ENCODE results near the gene PIP4K2B. TPM values are rescaled to one million over a fixed set of nuclear protein-coding genes. Genes with fewer than 3 reads are reported as not detected.

Gene PIP4K2B
- total RNA-seq, 1 experiment from 2014 or later = 42.2 TPM

- no peak for DNase-seq (ENCODE audit: low read depth)
Observed at GRCh38 chr17:38779965-38780752, 19.2 kb downstream of the PIP4K2B start.

GRCh38 chr17:38777641-38778250 lies 21.6 kb downstream of the PIP4K2B start:
- no peak for DNase-seq (ENCODE audit: low read depth)

- no peak for DNase-seq (ENCODE audit: low read depth)
Observed at GRCh38 chr17:38773258-38773657, 26.1 kb downstream of the PIP4K2B start.

GRCh38 chr17:38768417-38768816 lies 30.9 kb downstream of the PIP4K2B start:
- DNase-seq (ENCODE audit: low read depth) = no peak

GRCh38 chr17:38766341-38766740 lies 33.0 kb downstream of the PIP4K2B start:
- DNase-seq (ENCODE audit: low read depth) = no peak

GRCh38 chr17:38762231-38762630 lies 37.1 kb downstream of the PIP4K2B start:
- no peak for DNase-seq (ENCODE audit: low read depth)

- peak; percentile 37 for DNase-seq (ENCODE audit: low read depth)
Observed at GRCh38 chr17:38761612-38762011, 37.7 kb downstream of the PIP4K2B start.

- DNase-seq (ENCODE audit: low read depth) = no peak
Observed at GRCh38 chr17:38753071-38753506, 46.3 kb downstream of the PIP4K2B start.

GRCh38 chr17:38752308-38753070 lies 46.9 kb downstream of the PIP4K2B start, which contains the start of gene PSMB3:
TSS of gene PSMB3 (plus strand) at chr17:38752741. CDS start at chr17:38752827, 86 bp downstream.
- DNase-seq (ENCODE audit: low read depth) = peak; percentile 99

GRCh38 chr17:38751808-38752307 lies 47.5 kb downstream of the PIP4K2B start:
- DNase-seq (ENCODE audit: low read depth) = peak; percentile 77

- DNase-seq (ENCODE audit: low read depth) = peak; percentile 46
Observed at GRCh38 chr17:38751144-38751807, 48.1 kb downstream of the PIP4K2B start.

GRCh38 chr17:38750312-38751121 lies 48.8 kb downstream of the PIP4K2B start:
- no peak for DNase-seq (ENCODE audit: low read depth)

GRCh38 chr17:38750044-38750311 lies 49.4 kb downstream of the PIP4K2B start:
- no peak for DNase-seq (ENCODE audit: low read depth)

- DNase-seq (ENCODE audit: low read depth) = peak; percentile 92
Observed at GRCh38 chr17:38749223-38750043, 49.9 kb downstream of the PIP4K2B start.

GRCh38 chr17:38748892-38749222 lies 50.5 kb downstream of the PIP4K2B start:
- DNase-seq (ENCODE audit: low read depth) = no peak

- peak; percentile 85 for DNase-seq (ENCODE audit: low read depth)
Observed at GRCh38 chr17:38748149-38748891, 51.0 kb downstream of the PIP4K2B start, which contains the start of gene PCGF2. TSS of gene PCGF2 (minus strand) at chr17:38748336. CDS start at chr17:38740402, 7,934 bp downstream.

GRCh38 chr17:38747463-38748148 lies 51.8 kb downstream of the PIP4K2B start:
- DNase-seq (ENCODE audit: low read depth) = no peak

- DNase-seq (ENCODE audit: low read depth) = no peak
Observed at GRCh38 chr17:38746849-38747462, 52.4 kb downstream of the PIP4K2B start.

Data from HT1080 (cell line).